ENCODE results near the gene NLN.
"Not testable (repeated sequence)": the region's sequence is repeated elsewhere in the genome, so short reads cannot be mapped to it uniquely, and the experiment has no call there.

NLN gene

GRCh38 chr5:65867542-65868195, 145.7 kb downstream of the NLN start:
- Histone ChIP-seq H3K23ac (ENCODE audit: low read length in 2 of 2) (no peak overlapping the region), H3K27ac (ENCODE audit: low read length, poor library complexity, severe bottlenecking) (peak overlapping the region; percentile 13), H3K79me1 (replicated peaks; ENCODE audit: low read length, poor library complexity, severe bottlenecking) (no peaks in the 10 kb centered on the region), H3K4me1 (ENCODE audit: control insufficient read depth, insufficient read depth, low read depth, low read length) (peaks cover 5% of the 10 kb centered on the region), H4K8ac (ENCODE audit: low read length) (peak overlapping the region; percentile 3), H2BK120ac (ENCODE audit: low read depth, low read length) (no peak overlapping the region), H3K4me3 (ENCODE audit: insufficient read depth in 1 of 2, low read depth in 1 of 2, low read length in 2 of 2) (no peak overlapping the region), H3K9ac (ENCODE audit: low read length) (no peak overlapping the region), H3K18ac (ENCODE audit: low read depth in 1 of 2, low read length in 2 of 2) (no peak overlapping the region), H2BK12ac (ENCODE audit: low read length in 2 of 2) (peak overlapping the region in 1 of 2 experiments; percentile 18), H3K27me3 (ENCODE audit: control insufficient read depth in 1 of 2, insufficient read depth in 1 of 2, low read length in 2 of 2) (no peaks in the 10 kb centered on the region), H3K36me3 (ENCODE audit: control insufficient read depth in 1 of 2, insufficient read depth in 2 of 2, low read depth in 1 of 2, low read length in 2 of 2) (no peaks in the 10 kb centered on the region), H3K14ac (ENCODE audit: low read length in 2 of 2) (no peak overlapping the region), H3K4me2 (ENCODE audit: low read length, poor library complexity, severe bottlenecking) (peak overlapping the region; percentile 10), H2BK15ac (ENCODE audit: low read depth, poor library complexity, severe bottlenecking) (no peak overlapping the region), H2AFZ (ENCODE audit: low read depth, low read length) (no peak overlapping the region), H4K91ac (ENCODE audit: low read length) (no peak overlapping the region), H3K9me3 (ENCODE audit: control insufficient read depth, low read length) (no peaks in the 10 kb centered on the region), H2AK5ac (ENCODE audit: low read length, severe bottlenecking) (no peak overlapping the region), H2BK5ac (ENCODE audit: low read depth, low read length, poor library complexity, severe bottlenecking) (no peak overlapping the region), H3K4ac (ENCODE audit: low read depth in 1 of 2, low read length in 2 of 2) (no peak overlapping the region)
- peak; percentile 25 for DNase-seq
- WGBS, result 79% methylated on average over 7 of the region's 11 CpGs

- H2BK120ac ChIP-seq (ENCODE audit: low read depth, low read length), result no peak overlapping the region
- no peak overlapping the region for H2BK5ac ChIP-seq (ENCODE audit: low read depth, low read length, poor library complexity, severe bottlenecking)
Observed at GRCh38 chr5:65868509-65868908, 146.5 kb downstream of the NLN start.

GRCh38 chr5:65871182-65871581, 149.2 kb downstream of the NLN start:
- H2AK5ac ChIP-seq (ENCODE audit: low read length, severe bottlenecking), result no peak overlapping the region
- DNase-seq, result peak; percentile 39
- no peak overlapping the region for H2BK12ac ChIP-seq (ENCODE audit: low read length in 2 of 2)
- no peaks in the 10 kb centered on the region for H3K36me3 ChIP-seq (ENCODE audit: control insufficient read depth in 1 of 2, insufficient read depth in 2 of 2, low read depth in 1 of 2, low read length in 2 of 2)
- H3K4me1 ChIP-seq (ENCODE audit: control insufficient read depth, insufficient read depth, low read depth, low read length), result peaks cover 5% of the 10 kb centered on the region
- 52% methylated on average over 3 of the region's 5 CpGs for WGBS
- no peak overlapping the region for H2BK15ac ChIP-seq (ENCODE audit: low read depth, poor library complexity, severe bottlenecking)
- H3K18ac ChIP-seq (ENCODE audit: low read depth in 1 of 2, low read length in 2 of 2), result no peak overlapping the region
- H3K79me1 ChIP-seq (replicated peaks; ENCODE audit: low read length, poor library complexity, severe bottlenecking), result no peaks in the 10 kb centered on the region
- H2AFZ ChIP-seq (ENCODE audit: low read depth, low read length), result no peak overlapping the region
- H3K23ac ChIP-seq (ENCODE audit: low read length in 2 of 2), result no peak overlapping the region
- no peak overlapping the region for H3K4me2 ChIP-seq (ENCODE audit: low read length, poor library complexity, severe bottlenecking)
- no peak overlapping the region for H3K9ac ChIP-seq (ENCODE audit: low read length)
- H3K4me3 ChIP-seq (ENCODE audit: insufficient read depth in 1 of 2, low read depth in 1 of 2, low read length in 2 of 2), result no peak overlapping the region
- H3K27ac ChIP-seq (ENCODE audit: low read length, poor library complexity, severe bottlenecking), result peak overlapping the region; percentile 34
- no peak overlapping the region for H2BK5ac ChIP-seq (ENCODE audit: low read depth, low read length, poor library complexity, severe bottlenecking)
- H4K8ac ChIP-seq (ENCODE audit: low read length), result no peak overlapping the region
- no peak overlapping the region for H3K14ac ChIP-seq (ENCODE audit: low read length in 2 of 2)
- no peak overlapping the region for H4K91ac ChIP-seq (ENCODE audit: low read length)
- no peaks in the 10 kb centered on the region for H3K9me3 ChIP-seq (ENCODE audit: control insufficient read depth, low read length)
- no peak overlapping the region for H3K4ac ChIP-seq (ENCODE audit: low read depth in 1 of 2, low read length in 2 of 2)
- H3K27me3 ChIP-seq (ENCODE audit: control insufficient read depth in 1 of 2, insufficient read depth in 1 of 2, low read length in 2 of 2), result no peaks in the 10 kb centered on the region
- no peak overlapping the region for H2BK120ac ChIP-seq (ENCODE audit: low read depth, low read length)

More at GRCh38 chr5:65868509-65868908, 146.5 kb downstream of the NLN start:
- Histone ChIP-seq H3K27ac (ENCODE audit: low read length, poor library complexity, severe bottlenecking) (no peak overlapping the region), H3K9ac (ENCODE audit: low read length) (no peak overlapping the region), H3K27me3 (ENCODE audit: control insufficient read depth in 1 of 2, insufficient read depth in 1 of 2, low read length in 2 of 2) (no peaks in the 10 kb centered on the region), H3K36me3 (ENCODE audit: control insufficient read depth in 1 of 2, insufficient read depth in 2 of 2, low read depth in 1 of 2, low read length in 2 of 2) (no peaks in the 10 kb centered on the region), H2AK5ac (ENCODE audit: low read length, severe bottlenecking) (no peak overlapping the region), H4K8ac (ENCODE audit: low read length) (no peak overlapping the region), H3K4me1 (ENCODE audit: control insufficient read depth, insufficient read depth, low read depth, low read length) (peaks cover 5% of the 10 kb centered on the region), H3K4me3 (ENCODE audit: insufficient read depth in 1 of 2, low read depth in 1 of 2, low read length in 2 of 2) (no peak overlapping the region), H3K23ac (ENCODE audit: low read length in 2 of 2) (no peak overlapping the region), H3K9me3 (ENCODE audit: control insufficient read depth, low read length) (no peaks in the 10 kb centered on the region), H4K91ac (ENCODE audit: low read length) (no peak overlapping the region), H3K4me2 (ENCODE audit: low read length, poor library complexity, severe bottlenecking) (no peak overlapping the region), H2BK15ac (ENCODE audit: low read depth, poor library complexity, severe bottlenecking) (no peak overlapping the region), H2BK12ac (ENCODE audit: low read length in 2 of 2) (no peak overlapping the region), H3K14ac (ENCODE audit: low read length in 2 of 2) (no peak overlapping the region), H2AFZ (ENCODE audit: low read depth, low read length) (no peak overlapping the region), H3K18ac (ENCODE audit: low read depth in 1 of 2, low read length in 2 of 2) (no peak overlapping the region), H3K79me1 (replicated peaks; ENCODE audit: low read length, poor library complexity, severe bottlenecking) (no peaks in the 10 kb centered on the region), H3K4ac (ENCODE audit: low read depth in 1 of 2, low read length in 2 of 2) (no peak overlapping the region)
- DNase-seq, result no peak
- 71% methylated on average over 3 of the region's 3 CpGs for WGBS

- not testable (repeated sequence) for H2AK5ac ChIP-seq (ENCODE audit: low read length, severe bottlenecking); H4K91ac ChIP-seq (ENCODE audit: low read length); H4K8ac ChIP-seq (ENCODE audit: low read length); H3K4me3 ChIP-seq (ENCODE audit: insufficient read depth in 1 of 2, low read depth in 1 of 2, low read length in 2 of 2); H3K4me1 ChIP-seq (ENCODE audit: control insufficient read depth, insufficient read depth, low read depth, low read length); H2BK5ac ChIP-seq (ENCODE audit: low read depth, low read length, poor library complexity, severe bottlenecking); H3K36me3 ChIP-seq (ENCODE audit: control insufficient read depth in 1 of 2, insufficient read depth in 2 of 2, low read depth in 1 of 2, low read length in 2 of 2); H3K79me1 ChIP-seq (replicated peaks; ENCODE audit: low read length, poor library complexity, severe bottlenecking); H2AFZ ChIP-seq (ENCODE audit: low read depth, low read length); H2BK12ac ChIP-seq (ENCODE audit: low read length in 2 of 2); DNase-seq; H3K18ac ChIP-seq (ENCODE audit: low read depth in 1 of 2, low read length in 2 of 2); H3K4ac ChIP-seq (ENCODE audit: low read depth in 1 of 2, low read length in 2 of 2); H3K27me3 ChIP-seq (ENCODE audit: control insufficient read depth in 1 of 2, insufficient read depth in 1 of 2, low read length in 2 of 2); H3K9ac ChIP-seq (ENCODE audit: low read length); H3K14ac ChIP-seq (ENCODE audit: low read length in 2 of 2); H3K9me3 ChIP-seq (ENCODE audit: control insufficient read depth, low read length); H3K23ac ChIP-seq (ENCODE audit: low read length in 2 of 2); H3K27ac ChIP-seq (ENCODE audit: low read length, poor library complexity, severe bottlenecking); H2BK15ac ChIP-seq (ENCODE audit: low read depth, poor library complexity, severe bottlenecking); H2BK120ac ChIP-seq (ENCODE audit: low read depth, low read length); H3K4me2 ChIP-seq (ENCODE audit: low read length, poor library complexity, severe bottlenecking)
- WGBS, result 100% methylated on average over 3 of the region's 5 CpGs
Observed at GRCh38 chr5:65871776-65872175, 149.8 kb downstream of the NLN start.
